ENCODE results near the gene PROZ. TPM values are rescaled to one million over a fixed set of nuclear protein-coding genes. Genes with fewer than 3 reads are reported as not detected.

PROZ gene
- polyA plus RNA-seq, 1 of the 3 experiments (the other 2 are of a cell fraction), result not detected

DNA sequence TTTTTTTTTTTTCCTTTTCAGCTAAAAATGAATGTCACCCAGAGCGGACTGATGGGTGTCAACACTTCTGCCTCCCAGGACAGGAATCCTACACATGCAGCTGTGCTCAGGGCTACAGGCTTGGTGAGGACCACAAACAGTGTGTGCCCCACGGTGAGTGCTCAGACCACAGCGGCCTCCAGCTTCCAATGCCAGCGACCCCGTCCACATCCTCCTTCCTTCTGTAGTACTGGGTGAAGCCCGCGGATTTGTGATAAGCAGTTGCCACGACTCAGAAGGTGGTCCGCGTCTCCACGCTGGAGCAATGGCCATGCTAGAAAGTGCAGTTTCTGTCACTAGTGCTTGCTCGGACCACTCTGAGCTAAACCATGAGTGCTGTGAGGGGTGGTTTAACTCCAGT lies 6.0 kb downstream of the PROZ start:
- 85% methylated on average over 12 of the region's 12 CpGs for WGBS (ENCODE audit: low lambda C conversion rate)
- POLR2A ChIA-PET, result no interaction called here

More for the DNA sequence above, 6.0 kb downstream of the PROZ start:
- no peak for TF ChIP-seq ELF1 (IDR thresholded peaks at IDR 0.05)
- no peak for TF ChIP-seq SIN3A (IDR thresholded peaks at IDR 0.05; ENCODE audit: borderline replicate concordance, low read depth, low read length)
- TF ChIP-seq, protein P1, sequence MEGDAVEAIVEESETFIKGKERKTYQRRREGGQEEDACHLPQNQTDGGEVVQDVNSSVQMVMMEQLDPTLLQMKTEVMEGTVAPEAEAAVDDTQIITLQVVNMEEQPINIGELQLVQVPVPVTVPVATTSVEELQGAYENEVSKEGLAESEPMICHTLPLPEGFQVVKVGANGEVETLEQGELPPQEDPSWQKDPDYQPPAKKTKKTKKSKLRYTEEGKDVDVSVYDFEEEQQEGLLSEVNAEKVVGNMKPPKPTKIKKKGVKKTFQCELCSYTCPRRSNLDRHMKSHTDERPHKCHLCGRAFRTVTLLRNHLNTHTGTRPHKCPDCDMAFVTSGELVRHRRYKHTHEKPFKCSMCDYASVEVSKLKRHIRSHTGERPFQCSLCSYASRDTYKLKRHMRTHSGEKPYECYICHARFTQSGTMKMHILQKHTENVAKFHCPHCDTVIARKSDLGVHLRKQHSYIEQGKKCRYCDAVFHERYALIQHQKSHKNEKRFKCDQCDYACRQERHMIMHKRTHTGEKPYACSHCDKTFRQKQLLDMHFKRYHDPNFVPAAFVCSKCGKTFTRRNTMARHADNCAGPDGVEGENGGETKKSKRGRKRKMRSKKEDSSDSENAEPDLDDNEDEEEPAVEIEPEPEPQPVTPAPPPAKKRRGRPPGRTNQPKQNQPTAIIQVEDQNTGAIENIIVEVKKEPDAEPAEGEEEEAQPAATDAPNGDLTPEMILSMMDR (IDR thresholded peaks at IDR 0.05), result no peak
- TF ChIP-seq, protein P2, sequence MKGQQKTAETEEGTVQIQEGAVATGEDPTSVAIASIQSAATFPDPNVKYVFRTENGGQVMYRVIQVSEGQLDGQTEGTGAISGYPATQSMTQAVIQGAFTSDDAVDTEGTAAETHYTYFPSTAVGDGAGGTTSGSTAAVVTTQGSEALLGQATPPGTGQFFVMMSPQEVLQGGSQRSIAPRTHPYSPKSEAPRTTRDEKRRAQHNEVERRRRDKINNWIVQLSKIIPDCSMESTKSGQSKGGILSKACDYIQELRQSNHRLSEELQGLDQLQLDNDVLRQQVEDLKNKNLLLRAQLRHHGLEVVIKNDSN (IDR thresholded peaks at IDR 0.05; ENCODE audit: borderline replicate concordance, low read depth), result no peak
- no peak for TF ChIP-seq MXI1 (IDR thresholded peaks at IDR 0.05; ENCODE audit: low read depth, low read length)
- no peak for TF ChIP-seq POLR2AphosphoS5 (IDR thresholded peaks at IDR 0.05; ENCODE audit: low read depth, low read length)
- TF ChIP-seq, protein P3, sequence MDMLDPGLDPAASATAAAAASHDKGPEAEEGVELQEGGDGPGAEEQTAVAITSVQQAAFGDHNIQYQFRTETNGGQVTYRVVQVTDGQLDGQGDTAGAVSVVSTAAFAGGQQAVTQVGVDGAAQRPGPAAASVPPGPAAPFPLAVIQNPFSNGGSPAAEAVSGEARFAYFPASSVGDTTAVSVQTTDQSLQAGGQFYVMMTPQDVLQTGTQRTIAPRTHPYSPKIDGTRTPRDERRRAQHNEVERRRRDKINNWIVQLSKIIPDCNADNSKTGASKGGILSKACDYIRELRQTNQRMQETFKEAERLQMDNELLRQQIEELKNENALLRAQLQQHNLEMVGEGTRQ (IDR thresholded peaks at IDR 0.05; ENCODE audit: borderline replicate concordance, low read depth, low read length), result no peak
- TF ChIP-seq GATA2 (CRISPR knock-in tag; IDR thresholded peaks at IDR 0.05), result no peak
- no peak for TF ChIP-seq MEF2A (IDR thresholded peaks at IDR 0.05; ENCODE audit: borderline replicate concordance, low read depth)
- TF ChIP-seq, protein P4, sequence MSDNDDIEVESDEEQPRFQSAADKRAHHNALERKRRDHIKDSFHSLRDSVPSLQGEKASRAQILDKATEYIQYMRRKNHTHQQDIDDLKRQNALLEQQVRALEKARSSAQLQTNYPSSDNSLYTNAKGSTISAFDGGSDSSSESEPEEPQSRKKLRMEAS (IDR thresholded peaks at IDR 0.05; ENCODE audit: low read depth), result no peak
- TF ChIP-seq NRF1 (IDR thresholded peaks at IDR 0.05; ENCODE audit: low read depth, low read length), result no peak
- TF ChIP-seq JUND (IDR thresholded peaks at IDR 0.05), result no peak
- TF ChIP-seq, protein P5, sequence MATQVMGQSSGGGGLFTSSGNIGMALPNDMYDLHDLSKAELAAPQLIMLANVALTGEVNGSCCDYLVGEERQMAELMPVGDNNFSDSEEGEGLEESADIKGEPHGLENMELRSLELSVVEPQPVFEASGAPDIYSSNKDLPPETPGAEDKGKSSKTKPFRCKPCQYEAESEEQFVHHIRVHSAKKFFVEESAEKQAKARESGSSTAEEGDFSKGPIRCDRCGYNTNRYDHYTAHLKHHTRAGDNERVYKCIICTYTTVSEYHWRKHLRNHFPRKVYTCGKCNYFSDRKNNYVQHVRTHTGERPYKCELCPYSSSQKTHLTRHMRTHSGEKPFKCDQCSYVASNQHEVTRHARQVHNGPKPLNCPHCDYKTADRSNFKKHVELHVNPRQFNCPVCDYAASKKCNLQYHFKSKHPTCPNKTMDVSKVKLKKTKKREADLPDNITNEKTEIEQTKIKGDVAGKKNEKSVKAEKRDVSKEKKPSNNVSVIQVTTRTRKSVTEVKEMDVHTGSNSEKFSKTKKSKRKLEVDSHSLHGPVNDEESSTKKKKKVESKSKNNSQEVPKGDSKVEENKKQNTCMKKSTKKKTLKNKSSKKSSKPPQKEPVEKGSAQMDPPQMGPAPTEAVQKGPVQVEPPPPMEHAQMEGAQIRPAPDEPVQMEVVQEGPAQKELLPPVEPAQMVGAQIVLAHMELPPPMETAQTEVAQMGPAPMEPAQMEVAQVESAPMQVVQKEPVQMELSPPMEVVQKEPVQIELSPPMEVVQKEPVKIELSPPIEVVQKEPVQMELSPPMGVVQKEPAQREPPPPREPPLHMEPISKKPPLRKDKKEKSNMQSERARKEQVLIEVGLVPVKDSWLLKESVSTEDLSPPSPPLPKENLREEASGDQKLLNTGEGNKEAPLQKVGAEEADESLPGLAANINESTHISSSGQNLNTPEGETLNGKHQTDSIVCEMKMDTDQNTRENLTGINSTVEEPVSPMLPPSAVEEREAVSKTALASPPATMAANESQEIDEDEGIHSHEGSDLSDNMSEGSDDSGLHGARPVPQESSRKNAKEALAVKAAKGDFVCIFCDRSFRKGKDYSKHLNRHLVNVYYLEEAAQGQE (IDR thresholded peaks at IDR 0.05; ENCODE audit: low read depth, low read length), result no peak
- no peak for DNase-seq
- Histone ChIP-seq H4K20me1 (ENCODE audit: insufficient read depth) (no peaks in the 10 kb centered on the region), H3K4me2 (no peak overlapping the region), H3K27me3 (ENCODE audit: insufficient read depth) (no peaks in the 10 kb centered on the region), H3K9me2 (no peaks in the 10 kb centered on the region), H3K79me2 (ENCODE audit: insufficient read depth) (no peaks in the 10 kb centered on the region), H3K9ac (no peak overlapping the region), H3F3A (replicated peaks; ENCODE audit: insufficient read depth) (no peaks in the 10 kb centered on the region), H3K27ac (ENCODE audit: low read depth in 2 of 2, low read length in 1 of 2) (no peak overlapping the region), H3K36me3 (replicated peaks in 1 of 2; ENCODE audit: control insufficient read depth in 1 of 2, insufficient read depth in 2 of 2, low read length in 1 of 2) (peaks cover 4 to 19% of the 10 kb centered on the region in 2 experiments), H3K4me1 (ENCODE audit: control insufficient read depth in 1 of 2, insufficient read depth in 2 of 2, low read depth in 1 of 2, low read length in 1 of 2) (no peaks in the 10 kb centered on the region), H2AFZ (ENCODE audit: low read depth) (no peak overlapping the region), H3K9me3 (no peaks in the 10 kb centered on the region), H3K4me3 (ENCODE audit: low read depth in 2 of 2, low read length in 1 of 2) (no peak overlapping the region)
- CTCF ChIA-PET, result no interaction called here

Data from SK-N-SH (cell line).